Spleen (tissue), 11 donors: ENCODE results near the gene TMEM40. TPM values are rescaled to one million over a fixed set of nuclear protein-coding genes. Genes with fewer than 3 reads are reported as not detected.

Source experiments
- DNase-seq: peaks from one replicate; pipeline ENCODE4 v3.0.0-alpha.2; 2020
- H3K27ac ChIP-seq, 8 donors: fragments of 200-600 bp; sonication (generic) in 7 of 8; 1 replicate in 4 of 8; 2 replicates in 4 of 8; pipeline versions ENCODE4 v1.5.0 to v1.8.0; 2016 to 2021; ENCODE audit warnings: inconsistent platforms in 4 of 8, mild to moderate bottlenecking in 4 of 8, moderate library complexity in 1 of 8
- H3K27me3 ChIP-seq, 7 donors: fragments of 200-600 bp; sonication (generic) in 6 of 7; replicated peaks in 1 of 7; 1 replicate in 4 of 7; 2 replicates in 3 of 7; pipeline versions ENCODE4 v1.5.0 to v1.8.0; 2016 to 2021; ENCODE audit warnings: inconsistent platforms in 3 of 7, mild to moderate bottlenecking in 1 of 7
- H3K36me3 ChIP-seq, 6 donors: fragments of 200-600 bp; sonication (generic) in 5 of 6; 1 replicate in 4 of 6; 2 replicates in 2 of 6; pipeline versions ENCODE4 v1.5.0 to v1.8.0; 2016 to 2021; ENCODE audit warnings: inconsistent platforms in 2 of 6
- H3K4me1 ChIP-seq, 6 donors: fragments of 200-600 bp; sonication (generic) in 5 of 6; 1 replicate in 3 of 6; 2 replicates in 3 of 6; pipeline versions ENCODE4 v1.5.0 to v1.8.0; 2016 to 2021; ENCODE audit warnings: inconsistent platforms in 3 of 6
- H3K4me3 ChIP-seq, 8 donors: fragments of 200-600 bp; sonication (generic) in 7 of 8; 1 replicate in 4 of 8; 2 replicates in 4 of 8; pipeline versions ENCODE4 v1.5.0 to v1.8.0; 2016 to 2021; ENCODE audit warnings: inconsistent platforms in 4 of 8, mild to moderate bottlenecking in 4 of 8, moderate library complexity in 2 of 8
- H3K9me3 ChIP-seq, 8 donors: fragments of 200-600 bp; sonication (generic) in 7 of 8; 1 replicate in 4 of 8; 2 replicates in 4 of 8; pipeline versions ENCODE4 v1.5.0 to v1.8.0; 2016 to 2021; ENCODE audit warnings: inconsistent platforms in 4 of 8
- CTCF ChIP-seq, 11 experiments: fragments of 200-600 bp in 7 of 11; fragments of 450-650 bp in 4 of 11; sonication (generic) in 4 of 11; IDR thresholded peaks in 8 of 11; conservative IDR thresholded peaks in 3 of 11; 1 replicate in 7 of 11; 2 replicates in 4 of 11; pipeline versions ENCODE4 v1.4.0 to v1.8.0; 2016 to 2021; ENCODE audit warnings: antibody characterized with exemption in 11 of 11, inconsistent platforms in 4 of 11, mild to moderate bottlenecking in 1 of 11
- POLR2A ChIP-seq, 3 donors: fragments of 450-650 bp; IDR thresholded peaks; one replicate each; pipeline ENCODE4 v1.5.1; 2017; ENCODE audit warnings: antibody characterized with exemption in 3 of 3, mild to moderate bottlenecking in 1 of 3
- POLR2AphosphoS5 ChIP-seq, 3 donors: sonication (generic); formaldehyde crosslinking; IDR thresholded peaks; one replicate each; pipeline ENCODE4 v1.5.1; 2017; ENCODE audit warnings: antibody characterized with exemption in 3 of 3
- WGBS, 5 donors: extraction: QIAGEN DNeasy Blood & Tissue Kit in 3 of 5; methylation state at CpG; one replicate each; pipeline versions ENCODE4 v1.1.5 to v1.1.7; 2013 to 2018; 5-methylcytosine and 5-hydroxymethylcytosine counted together
- intact Hi-C: fragments of 100-400 bp; cut with DNase I; formaldehyde crosslinking; loops from one replicate; pipeline ENCODE4 v1.15.0; 2023; ENCODE audit warnings: low total_unique reads
- polyA plus RNA-seq, 3 donors: library from polyadenylated mRNA; stranded (reverse); fragments of 200-250 nt; gene quantifications; one replicate each; pipeline ENCODE4 v1.2.1, GENCODE V29; 2013
- total RNA-seq, 7 donors: library from RNA; depleted of rRNA in 3 of 7; stranded (reverse); fragments of >200 nt in 3 of 7; fragmentation: NEBNext Ultra II Directional in 4 of 7; extraction: Animal tissue kit (Norgen Biotek cat#: 25700) in 4 of 7; gene quantifications; one replicate each; pipeline versions ENCODE4 v1.1.0 to v1.2.1, GENCODE V29; 2016 to 2021
- donor health status: healthy with polysubstance abuse.
- donor health status: DM: no; HTN: no; CAD: no; lungs with moderate emphysema.
- donor health status: DM: no; HTN: no; CAD: no.
- donor health status: Bipolar disorder and iron deficiency.
- donor health status: healthy.
- donor health status: DM: no; HTN: no; CAD: no.
- donor health status: DM: yes; HTN: yes; CAD: no.

TMEM40 gene
- total and polyA plus RNA-seq, 10 donors, result 0.29 to 3.8 (median 2.0) TPM

DNA sequence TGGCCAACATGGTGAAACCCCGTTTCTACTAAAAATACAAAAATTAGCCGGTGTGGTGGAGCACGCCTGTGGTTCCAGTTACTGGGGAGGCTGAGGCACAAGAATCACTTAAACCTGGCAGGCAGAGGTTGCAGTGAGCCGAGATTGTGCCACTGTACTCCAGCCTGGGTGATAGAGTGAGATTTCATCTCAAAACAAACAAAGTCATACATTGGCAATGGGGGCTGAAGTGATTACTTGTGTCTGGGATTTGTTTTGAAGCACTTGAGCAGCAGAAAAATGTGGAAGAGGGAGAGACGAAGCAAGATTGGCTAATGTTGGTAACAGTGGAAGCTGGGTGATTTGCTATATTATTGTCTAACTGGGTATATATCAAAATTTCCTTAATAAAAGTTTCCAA, 13.4 kb upstream of the TMEM40 start:
- DNase-seq, result no peak
- 69 to 90% (median 86%) methylated on average over 5 of the region's 5 CpGs for WGBS, 5 donors

GRCh38 chr3:12771236-12771635, 12.2 kb upstream of the TMEM40 start:
- no peak for DNase-seq
- Histone ChIP-seq H3K27ac (no peak overlapping the region), H3K4me1 (peaks cover 0 to 12% (median 4%) of the 10 kb centered on the region in 6 donors), H3K36me3 (no peaks in the 10 kb centered on the region), H3K4me3 (no peak overlapping the region), H3K27me3 (no peaks in the 10 kb centered on the region), H3K9me3 (peaks cover 0 to 8% (median 0%) of the 10 kb centered on the region in 8 donors)
- 85 to 97% (median 91%) methylated on average over 9 of the region's 9 CpGs for WGBS, 5 donors
- TF ChIP-seq POLR2AphosphoS5 (IDR thresholded peaks at IDR 0.05) (no peak), POLR2A (IDR thresholded peaks at IDR 0.05) (no peak), CTCF (IDR thresholded peaks at IDR 0.05 in 8 of 11, conservative IDR thresholded peaks at IDR 0.05 in 3 of 11) (no peak)
- intact Hi-C loops, result no loop called here

More for the DNA sequence above, 13.4 kb upstream of the TMEM40 start:
- Histone ChIP-seq H3K9me3 (peaks cover 0 to 8% (median 0%) of the 10 kb centered on the region in 8 donors), H3K27me3 (no peaks in the 10 kb centered on the region), H3K36me3 (no peaks in the 10 kb centered on the region), H3K27ac (no peak overlapping the region), H3K4me1 (peaks cover 0 to 12% (median 4%) of the 10 kb centered on the region in 6 donors), H3K4me3 (no peak overlapping the region)
- TF ChIP-seq CTCF (IDR thresholded peaks at IDR 0.05 in 8 of 11, conservative IDR thresholded peaks at IDR 0.05 in 3 of 11) (no peak), POLR2A (IDR thresholded peaks at IDR 0.05) (no peak), POLR2AphosphoS5 (IDR thresholded peaks at IDR 0.05) (no peak)
- intact Hi-C loops, result no loop called here

GRCh38 chr3:12769761-12770160, 10.7 kb upstream of the TMEM40 start:
- WGBS, 5 donors, result 74 to 89% (median 87%) methylated on average over 2 of the region's 2 CpGs
- TF ChIP-seq POLR2A (IDR thresholded peaks at IDR 0.05) (no peak), CTCF (IDR thresholded peaks at IDR 0.05 in 8 of 11, conservative IDR thresholded peaks at IDR 0.05 in 3 of 11) (no peak)
- DNase-seq, result no peak
- H3K36me3 ChIP-seq, result no peaks in the 10 kb centered on the region
- H3K4me1 ChIP-seq, result peaks cover 0 to 12% (median 4%) of the 10 kb centered on the region in 6 donors
- peaks cover 0 to 8% (median 0%) of the 10 kb centered on the region in 8 donors for H3K9me3 ChIP-seq
- no peaks in the 10 kb centered on the region for H3K27me3 ChIP-seq
- H3K4me3 ChIP-seq, result no peak overlapping the region
- H3K27ac ChIP-seq, result no peak overlapping the region
- intact Hi-C loops, result no loop called here

DNA sequence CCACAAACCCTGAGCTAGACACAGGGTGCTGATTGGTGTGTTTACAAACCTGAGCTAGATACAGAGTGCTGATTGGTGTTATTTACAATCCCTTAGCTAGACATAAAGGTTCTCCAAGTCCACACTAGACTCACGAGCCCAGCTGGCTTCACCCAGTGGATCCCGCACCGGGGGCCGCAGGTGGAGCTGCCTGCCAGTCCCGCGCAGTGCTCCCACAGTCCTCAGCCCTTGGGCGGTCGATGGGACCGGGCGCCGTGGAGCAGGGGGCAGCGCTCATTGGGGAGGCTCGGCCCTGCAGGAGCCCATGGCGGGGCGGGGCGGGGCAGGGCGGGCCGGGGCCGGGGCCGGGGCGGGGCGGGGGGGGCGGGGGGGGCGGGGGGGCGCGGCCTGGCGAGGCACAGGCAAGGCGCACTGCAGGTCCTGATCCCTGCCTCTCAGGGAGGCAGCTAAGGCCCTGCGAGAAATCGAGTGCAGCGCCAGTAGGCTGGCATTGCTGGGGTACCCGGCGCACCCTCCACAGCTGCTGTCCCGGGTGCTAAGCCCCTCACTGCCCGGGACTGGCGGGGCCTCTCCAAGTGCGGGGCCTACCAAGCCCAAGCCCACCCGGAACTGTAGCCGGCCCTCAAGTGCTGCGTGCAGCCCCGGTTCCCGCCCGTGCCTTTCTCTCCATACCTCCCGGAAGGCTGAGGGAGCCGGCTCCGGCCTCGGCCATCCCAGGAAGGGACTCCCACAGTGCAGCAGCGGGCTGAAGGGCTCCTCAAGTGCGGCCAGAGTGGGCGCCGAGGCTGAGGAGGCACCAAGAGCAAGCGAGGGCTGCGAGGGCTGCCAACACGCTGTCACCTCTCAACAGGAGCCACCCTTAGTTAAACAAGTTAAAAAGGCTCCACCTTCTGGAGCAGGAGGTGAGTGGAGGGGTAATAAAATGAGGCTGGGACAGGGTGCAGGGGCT, 9.8 kb upstream of the TMEM40 start:
- DNase-seq, result no peak
- 83 to 92% (median 87%) methylated on average over 29 to 54 of the region's 54 CpGs for WGBS, 5 donors
- TF ChIP-seq POLR2AphosphoS5 (IDR thresholded peaks at IDR 0.05), result no peak
- no peak for TF ChIP-seq CTCF (IDR thresholded peaks at IDR 0.05 in 8 of 11, conservative IDR thresholded peaks at IDR 0.05 in 3 of 11)
- TF ChIP-seq POLR2A (IDR thresholded peaks at IDR 0.05), result no peak
- H3K9me3 ChIP-seq, result peaks cover 0 to 5% (median 0%) of the 10 kb centered on the region in 8 donors
- no peaks in the 10 kb centered on the region for H3K27me3 ChIP-seq
- intact Hi-C loops, result no loop called here
- no peak overlapping the region for H3K27ac ChIP-seq
- H3K4me1 ChIP-seq, result peaks cover 0 to 12% (median 4%) of the 10 kb centered on the region in 6 donors
- H3K36me3 ChIP-seq, result no peaks in the 10 kb centered on the region
- H3K4me3 ChIP-seq, result no peak overlapping the region
